ENCODE data around the gene LARGE1. TPM values are rescaled to one million over a fixed set of nuclear protein-coding genes. Genes with fewer than 3 reads are reported as not detected.

Gene LARGE1
- total and polyA plus RNA-seq, 10 donors, result 1.9 to 35.8 (median 22.8) TPM

DNA sequence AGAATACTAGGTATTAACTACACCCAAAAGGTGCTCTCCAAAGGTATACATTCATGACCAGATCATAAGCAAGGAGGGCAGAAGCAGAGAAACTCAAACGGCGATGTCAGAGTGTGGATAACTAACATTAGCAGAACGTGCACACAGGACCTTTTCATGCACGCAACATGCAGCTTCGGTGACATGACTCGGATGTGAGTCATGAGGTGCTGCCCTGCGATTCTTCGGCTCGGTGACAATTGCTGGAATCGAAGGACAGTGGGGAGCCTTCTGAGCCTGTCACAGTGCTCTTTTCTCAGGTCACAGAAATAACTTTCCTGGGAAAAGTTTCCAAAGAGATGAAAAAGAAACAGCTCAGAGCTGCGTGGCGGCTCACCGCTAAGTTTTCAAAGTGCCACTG, 443.6 kb downstream of the LARGE1 start:
- intact Hi-C loops (cut with DNase I; ENCODE audit: low total_unique reads), result no loop called here
- H3K9me3 ChIP-seq, result no peaks in the 10 kb centered on the region
- H3K27ac ChIP-seq, result no peak overlapping the region
- no peak for TF ChIP-seq POLR2A (IDR thresholded peaks at IDR 0.05)
- TF ChIP-seq, protein P1, sequence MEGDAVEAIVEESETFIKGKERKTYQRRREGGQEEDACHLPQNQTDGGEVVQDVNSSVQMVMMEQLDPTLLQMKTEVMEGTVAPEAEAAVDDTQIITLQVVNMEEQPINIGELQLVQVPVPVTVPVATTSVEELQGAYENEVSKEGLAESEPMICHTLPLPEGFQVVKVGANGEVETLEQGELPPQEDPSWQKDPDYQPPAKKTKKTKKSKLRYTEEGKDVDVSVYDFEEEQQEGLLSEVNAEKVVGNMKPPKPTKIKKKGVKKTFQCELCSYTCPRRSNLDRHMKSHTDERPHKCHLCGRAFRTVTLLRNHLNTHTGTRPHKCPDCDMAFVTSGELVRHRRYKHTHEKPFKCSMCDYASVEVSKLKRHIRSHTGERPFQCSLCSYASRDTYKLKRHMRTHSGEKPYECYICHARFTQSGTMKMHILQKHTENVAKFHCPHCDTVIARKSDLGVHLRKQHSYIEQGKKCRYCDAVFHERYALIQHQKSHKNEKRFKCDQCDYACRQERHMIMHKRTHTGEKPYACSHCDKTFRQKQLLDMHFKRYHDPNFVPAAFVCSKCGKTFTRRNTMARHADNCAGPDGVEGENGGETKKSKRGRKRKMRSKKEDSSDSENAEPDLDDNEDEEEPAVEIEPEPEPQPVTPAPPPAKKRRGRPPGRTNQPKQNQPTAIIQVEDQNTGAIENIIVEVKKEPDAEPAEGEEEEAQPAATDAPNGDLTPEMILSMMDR (IDR thresholded peaks at IDR 0.05 in 8 of 11, conservative IDR thresholded peaks at IDR 0.05 in 3 of 11), result no peak
- TF ChIP-seq POLR2AphosphoS5 (IDR thresholded peaks at IDR 0.05), result no peak
- 88 to 95% (median 90%) methylated on average over 13 of the region's 13 CpGs for WGBS, 5 donors
- no peak overlapping the region for H3K4me3 ChIP-seq
- H3K27me3 ChIP-seq (replicated peaks in 1 of 7), result no peaks in the 10 kb centered on the region
- H3K4me1 ChIP-seq, result no peaks in the 10 kb centered on the region
- no peak for DNase-seq
- H3K36me3 ChIP-seq, result no peaks in the 10 kb centered on the region

DNA sequence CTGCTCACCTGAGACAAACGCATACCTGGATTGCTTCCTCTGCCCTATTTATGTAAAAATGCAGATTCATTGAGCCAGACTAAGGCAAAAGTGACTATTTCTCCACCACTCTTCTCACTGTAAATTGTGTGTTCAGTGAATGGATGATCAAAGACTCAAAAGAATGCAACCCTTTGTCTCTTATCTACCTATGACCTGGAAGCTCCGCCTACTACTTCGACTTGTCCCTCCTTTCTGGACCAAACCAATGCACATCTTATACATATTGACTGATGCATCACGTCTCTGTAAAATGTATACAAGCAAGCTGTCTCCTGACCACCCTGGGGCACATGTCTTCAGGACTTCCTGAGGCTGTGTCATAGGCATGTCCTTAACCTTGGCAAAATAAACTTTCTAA, 444.1 kb downstream of the LARGE1 start:
- H3K9me3 ChIP-seq, result no peaks in the 10 kb centered on the region
- no peaks in the 10 kb centered on the region for H3K27me3 ChIP-seq (replicated peaks in 1 of 7)
- no peaks in the 10 kb centered on the region for H3K36me3 ChIP-seq
- H3K4me1 ChIP-seq, result no peaks in the 10 kb centered on the region
- no peak for TF ChIP-seq POLR2A (IDR thresholded peaks at IDR 0.05)
- TF ChIP-seq POLR2AphosphoS5 (IDR thresholded peaks at IDR 0.05), result no peak
- TF ChIP-seq, protein P1 (IDR thresholded peaks at IDR 0.05 in 8 of 11, conservative IDR thresholded peaks at IDR 0.05 in 3 of 11), result no peak
- no peak overlapping the region for H3K4me3 ChIP-seq
- H3K27ac ChIP-seq, result no peak overlapping the region
- whole genome bisulfite sequencing, 5 donors, result 84 to 90% (median 87%) methylated on average over 4 of the region's 4 CpGs
- no peak for DNase-seq
- intact Hi-C loops (cut with DNase I; ENCODE audit: low total_unique reads), result no loop called here

DNA sequence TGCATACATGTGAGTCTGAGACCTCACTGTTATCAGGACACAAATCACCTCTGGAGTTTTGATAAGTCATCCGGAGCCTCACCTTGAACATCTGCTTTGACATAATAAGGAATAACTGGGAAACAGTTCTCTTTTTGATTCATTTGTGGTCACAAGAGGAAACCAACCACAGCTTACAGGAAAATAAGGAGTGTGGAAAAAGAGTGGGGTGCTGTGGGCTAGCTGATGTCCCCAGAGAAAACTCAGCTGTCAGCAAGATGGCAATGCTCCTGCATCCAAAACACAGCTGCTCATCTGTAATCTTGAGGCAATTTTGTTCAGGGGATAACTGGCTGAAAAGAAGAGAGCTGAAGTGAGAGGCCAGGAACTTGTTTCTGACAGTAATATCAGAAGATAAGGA, 445.7 kb downstream of the LARGE1 start:
- TF ChIP-seq POLR2A (IDR thresholded peaks at IDR 0.05), result no peak
- no peak for TF ChIP-seq POLR2AphosphoS5 (IDR thresholded peaks at IDR 0.05)
- TF ChIP-seq, protein P1 (IDR thresholded peaks at IDR 0.05 in 8 of 11, conservative IDR thresholded peaks at IDR 0.05 in 3 of 11), result no peak
- Histone ChIP-seq H3K4me1 (no peaks in the 10 kb centered on the region), H3K9me3 (no peaks in the 10 kb centered on the region), H3K27me3 (replicated peaks in 1 of 7) (no peaks in the 10 kb centered on the region), H3K27ac (no peak overlapping the region), H3K4me3 (no peak overlapping the region), H3K36me3 (no peaks in the 10 kb centered on the region)
- intact Hi-C loops (cut with DNase I; ENCODE audit: low total_unique reads), result no loop called here
- 60 to 70% (median 63%) methylated on average over 1 of the region's 1 CpG for WGBS, 5 donors
- DNase-seq, result no peak

DNA sequence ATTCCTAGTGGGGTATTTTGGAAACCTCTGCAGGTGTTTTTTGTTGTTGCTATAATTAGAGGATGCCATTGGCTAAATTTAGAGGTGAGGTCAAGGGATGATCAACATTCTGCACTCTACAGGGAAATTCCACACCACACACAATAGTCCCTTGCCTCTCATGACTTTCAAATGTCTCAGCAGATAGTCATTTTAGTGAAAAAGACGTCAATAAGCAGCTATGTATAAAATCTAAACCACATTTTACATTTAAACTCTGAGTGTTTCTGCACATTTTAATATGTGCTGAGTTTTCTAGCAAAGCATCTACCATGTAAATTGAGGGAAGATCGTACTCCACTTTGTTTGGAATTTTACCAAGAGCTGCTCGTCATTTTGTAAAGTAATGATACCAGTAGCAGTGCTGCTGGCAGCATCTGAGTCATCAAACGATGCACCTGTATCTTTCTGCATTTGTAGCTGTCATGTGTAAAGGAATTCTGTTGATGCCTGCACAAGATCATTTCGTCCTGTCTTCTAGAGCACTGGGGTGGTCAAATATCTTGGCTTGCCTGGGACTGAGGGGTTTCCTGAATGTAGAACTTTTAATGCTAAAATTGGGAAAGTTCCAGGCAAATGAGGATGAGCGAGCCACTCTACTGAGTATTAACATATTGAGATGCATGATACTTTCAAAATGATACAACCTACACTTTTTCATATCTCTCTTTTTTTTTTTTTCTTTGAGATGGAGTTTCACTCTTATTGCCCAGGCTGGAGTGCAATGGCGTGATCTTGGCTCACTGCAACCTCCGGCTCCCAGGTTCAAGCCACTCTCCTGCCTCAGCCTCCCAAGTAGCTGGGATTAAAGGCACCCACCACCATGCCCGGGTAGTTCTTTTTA, 447.6 kb downstream of the LARGE1 start:
- WGBS, 5 donors, result 73 to 87% (median 77%) methylated on average over 9 of the region's 9 CpGs
- intact Hi-C loops (cut with DNase I; ENCODE audit: low total_unique reads), result no loop called here
- no peak overlapping the region for H3K27ac ChIP-seq
- no peaks in the 10 kb centered on the region for H3K9me3 ChIP-seq
- no peaks in the 10 kb centered on the region for H3K27me3 ChIP-seq (replicated peaks in 1 of 7)
- no peak overlapping the region for H3K4me3 ChIP-seq
- TF ChIP-seq, protein P1 (IDR thresholded peaks at IDR 0.05 in 8 of 11, conservative IDR thresholded peaks at IDR 0.05 in 3 of 11), result no peak
- TF ChIP-seq POLR2AphosphoS5 (IDR thresholded peaks at IDR 0.05) (no peak), POLR2A (IDR thresholded peaks at IDR 0.05) (no peak)
- DNase-seq, result no peak
- H3K36me3 ChIP-seq, result no peaks in the 10 kb centered on the region
- no peaks in the 10 kb centered on the region for H3K4me1 ChIP-seq
